Astrocyte of the spinal cord (primary cell): ENCODE data around the gene RIMS3.

Source experiments
- DNase-seq: peaks from one replicate; pipeline ENCODE4 v3.0.0; 2011; ENCODE audit warnings: low read depth, low spot score
- H3K4me3 ChIP-seq: 2 replicates; pipeline ENCODE4 v1.5.1; 2011; ENCODE audit warnings: low read depth, mild to moderate bottlenecking, low read length, moderate library complexity
- in situ Hi-C: cut with HindIII; loops from 2 replicates; pipeline ENCODE4 v1.10.0; 2017; ENCODE audit warnings: low sequenced_read_pairs
- TF ChIP-seq, protein P1 (sequence below): IDR thresholded peaks from 2 replicates; pipeline ENCODE4 v1.5.1; 2012; ENCODE audit warnings: low read depth, mild to moderate bottlenecking, low read length, inconsistent platforms

Gene RIMS3

GRCh38 chr1:40650075-40650474 is 15.4 kb downstream of the RIMS3 start:
- DNase-seq, result no peak
- in situ Hi-C loops, result no loop called here

DNA sequence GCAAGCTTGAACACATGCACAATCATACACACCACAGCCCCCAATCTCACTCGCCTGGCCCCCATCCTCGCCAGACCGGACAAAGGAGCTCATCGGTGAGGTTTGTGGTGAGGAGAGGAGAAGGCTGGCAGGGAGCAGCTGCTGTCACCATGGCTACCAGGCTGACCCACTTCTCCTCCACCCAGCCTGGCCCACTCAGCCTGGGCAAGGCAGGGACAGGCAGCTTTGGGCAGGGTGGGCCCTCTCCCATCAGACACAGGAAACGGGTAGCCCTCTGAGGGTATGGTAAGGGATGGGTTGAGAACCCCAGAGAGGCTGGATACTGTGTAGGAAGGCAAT is 15.9 kb downstream of the RIMS3 start:
- TF ChIP-seq, protein P1, sequence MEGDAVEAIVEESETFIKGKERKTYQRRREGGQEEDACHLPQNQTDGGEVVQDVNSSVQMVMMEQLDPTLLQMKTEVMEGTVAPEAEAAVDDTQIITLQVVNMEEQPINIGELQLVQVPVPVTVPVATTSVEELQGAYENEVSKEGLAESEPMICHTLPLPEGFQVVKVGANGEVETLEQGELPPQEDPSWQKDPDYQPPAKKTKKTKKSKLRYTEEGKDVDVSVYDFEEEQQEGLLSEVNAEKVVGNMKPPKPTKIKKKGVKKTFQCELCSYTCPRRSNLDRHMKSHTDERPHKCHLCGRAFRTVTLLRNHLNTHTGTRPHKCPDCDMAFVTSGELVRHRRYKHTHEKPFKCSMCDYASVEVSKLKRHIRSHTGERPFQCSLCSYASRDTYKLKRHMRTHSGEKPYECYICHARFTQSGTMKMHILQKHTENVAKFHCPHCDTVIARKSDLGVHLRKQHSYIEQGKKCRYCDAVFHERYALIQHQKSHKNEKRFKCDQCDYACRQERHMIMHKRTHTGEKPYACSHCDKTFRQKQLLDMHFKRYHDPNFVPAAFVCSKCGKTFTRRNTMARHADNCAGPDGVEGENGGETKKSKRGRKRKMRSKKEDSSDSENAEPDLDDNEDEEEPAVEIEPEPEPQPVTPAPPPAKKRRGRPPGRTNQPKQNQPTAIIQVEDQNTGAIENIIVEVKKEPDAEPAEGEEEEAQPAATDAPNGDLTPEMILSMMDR, result no peak
- in situ Hi-C loops, result no loop called here

More at GRCh38 chr1:40650075-40650474, 15.4 kb downstream of the RIMS3 start:
- TF ChIP-seq, protein P1, result peak; percentile 38
- no peak overlapping the region for H3K4me3 ChIP-seq

DNA sequence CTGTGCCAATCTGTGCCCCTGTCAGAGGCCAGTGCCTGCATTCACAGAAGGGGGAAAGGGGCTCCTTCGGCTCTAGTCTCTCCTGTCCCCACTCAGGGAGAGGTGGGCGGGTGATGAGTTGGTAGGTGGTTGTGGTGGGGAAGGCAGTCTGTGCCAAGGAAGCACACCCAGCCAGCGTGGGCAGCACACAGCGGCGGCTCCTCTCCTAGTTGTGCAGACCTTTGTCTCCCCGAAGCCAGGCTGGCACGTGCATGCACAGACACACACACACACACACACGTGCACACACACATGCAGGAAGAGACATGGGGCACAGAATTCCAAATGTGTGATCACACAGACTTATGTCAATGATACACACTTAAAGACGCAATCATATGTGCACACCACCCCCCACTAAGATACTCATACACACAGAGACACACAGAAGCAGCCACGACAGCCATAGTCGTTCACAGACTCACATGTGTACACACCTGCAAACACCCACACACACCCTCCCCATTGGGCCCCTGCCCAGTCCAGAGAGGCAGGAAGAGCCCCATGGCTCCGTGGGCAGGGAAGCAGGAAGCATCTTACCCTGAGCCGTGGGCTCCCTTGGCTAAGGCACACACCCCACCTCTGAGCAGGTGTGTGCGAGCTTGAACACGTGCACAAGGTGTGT is 16.4 kb downstream of the RIMS3 start:
- H3K4me3 ChIP-seq, result no peak overlapping the region
- no peak for DNase-seq
- TF ChIP-seq, protein P1, result no peak
- in situ Hi-C loops, result no loop called here

More for the DNA sequence above, 15.9 kb downstream of the RIMS3 start:
- H3K4me3 ChIP-seq, result no peak overlapping the region
- no peak for DNase-seq

DNA sequence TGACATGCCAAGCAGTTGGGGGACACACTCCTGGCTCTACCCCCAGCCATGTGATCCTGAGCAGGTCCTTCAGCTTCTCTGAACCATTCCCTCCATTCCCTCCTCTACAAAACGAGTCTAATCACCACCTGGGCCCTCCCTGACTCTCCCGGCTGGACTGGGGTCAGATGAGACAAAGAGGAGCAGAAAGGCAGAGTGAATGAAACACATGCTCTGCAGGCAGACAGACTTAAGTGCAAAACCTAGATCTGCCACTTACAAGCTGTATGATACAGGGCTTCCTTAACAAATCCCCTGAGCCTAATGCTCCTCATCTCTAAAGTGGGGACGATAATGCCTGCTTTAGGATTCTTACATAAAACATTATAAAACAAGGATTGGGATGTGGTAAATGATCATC is 17.3 kb downstream of the RIMS3 start:
- H3K4me3 ChIP-seq, result no peak overlapping the region
- TF ChIP-seq, protein P1, result no peak
- in situ Hi-C loops, result no loop called here
- no peak for DNase-seq

GRCh38 chr1:40646315-40646714 is 19.2 kb downstream of the RIMS3 start:
- no peak overlapping the region for H3K4me3 ChIP-seq
- TF ChIP-seq, protein P1, result no peak
- DNase-seq, result peak; percentile 20
- in situ Hi-C loops, result no loop called here

DNA sequence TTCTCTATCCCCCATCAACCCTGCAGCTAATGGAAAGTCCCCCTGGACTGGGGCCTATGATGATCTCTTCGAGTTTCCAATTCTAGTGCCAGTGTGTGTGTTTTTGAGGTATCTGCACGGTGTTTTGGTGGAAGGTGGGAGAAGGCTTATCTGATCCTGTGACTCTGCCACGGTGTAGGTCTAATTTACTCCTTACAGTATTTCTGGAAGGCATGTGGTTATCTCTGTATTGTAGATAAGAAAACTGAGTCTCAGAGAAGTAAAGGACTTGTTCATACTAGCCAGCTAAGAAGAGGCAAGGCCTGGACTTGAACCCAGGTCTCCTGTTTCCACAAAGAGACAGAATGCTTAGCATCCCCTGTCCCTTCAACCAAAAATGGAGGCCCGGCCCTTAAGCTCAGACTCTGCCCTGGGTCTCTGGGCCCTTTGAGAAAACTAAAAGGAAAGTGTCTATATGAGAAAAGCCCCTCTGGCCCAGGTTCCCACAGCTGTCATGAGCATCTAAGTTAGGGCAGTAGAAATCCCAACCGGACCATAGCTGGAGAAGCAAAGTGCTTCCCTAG is 20.3 kb downstream of the RIMS3 start:
- no peak overlapping the region for H3K4me3 ChIP-seq
- TF ChIP-seq, protein P1, result no peak
- DNase-seq, result no peak
- in situ Hi-C loops, result no loop called here
